NK-92 treated with Interleukin-12 subunit alpha and Interleukin-12 subunit beta, amount 100 ng/mL, for 24 hours (cell line): ENCODE results near the gene CCDC9B.

Experiments used
- DNase-seq: peaks from one replicate; lab custom pipeline; 2025; lab: John Stamatoyannopoulos, UW

The CCDC9B gene

GRCh38 chr15:40329804-40330203 lies 10.9 kb downstream of the CCDC9B start:
- no peak for DNase-seq

DNA sequence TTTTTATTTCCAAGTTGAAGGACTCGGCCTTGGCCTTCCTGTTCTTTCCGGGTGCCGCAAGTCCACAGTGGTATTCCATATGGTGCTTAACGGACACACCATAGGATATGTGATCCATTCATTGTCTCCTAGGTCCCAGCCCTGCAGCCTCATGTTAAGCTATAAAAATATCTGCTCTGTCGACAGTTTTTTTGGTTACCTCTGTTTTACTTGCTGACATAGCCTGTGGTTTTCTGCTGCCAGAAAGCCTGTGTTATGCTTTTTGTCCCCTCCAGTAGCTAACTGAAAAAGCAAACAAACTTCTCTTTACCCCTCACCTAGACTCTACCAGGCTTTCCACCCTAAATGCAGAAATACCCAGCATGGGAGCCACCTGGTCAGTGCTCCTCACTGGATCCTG lies 12.0 kb downstream of the CCDC9B start:
- DNase-seq, result no peak

- DNase-seq, result no peak
Observed at GRCh38 chr15:40328176-40328575, 12.6 kb downstream of the CCDC9B start.

DNA sequence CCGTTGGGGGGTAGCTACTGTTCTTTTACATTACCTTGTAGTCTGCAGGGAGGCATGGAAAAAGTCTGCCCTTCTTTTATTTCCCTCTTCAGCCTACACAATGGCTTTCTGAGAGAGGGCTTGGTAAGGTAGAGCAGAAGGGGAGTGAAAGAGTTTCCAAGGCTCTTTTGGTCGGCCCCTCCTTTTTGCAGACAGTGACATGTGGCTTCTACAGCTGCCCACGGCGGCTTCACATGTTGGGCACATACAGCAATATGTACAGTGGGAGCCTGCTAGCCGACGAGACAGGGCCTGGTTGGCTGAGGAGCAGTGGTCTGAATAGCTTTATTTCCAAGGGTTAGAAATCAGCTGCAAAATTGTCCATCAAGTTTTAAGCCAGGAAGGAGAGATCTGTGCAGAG lies 13.3 kb downstream of the CCDC9B start:
- no peak for DNase-seq

GRCh38 chr15:40325700-40326099 lies 15.0 kb downstream of the CCDC9B start:
- DNase-seq, result no peak

DNA sequence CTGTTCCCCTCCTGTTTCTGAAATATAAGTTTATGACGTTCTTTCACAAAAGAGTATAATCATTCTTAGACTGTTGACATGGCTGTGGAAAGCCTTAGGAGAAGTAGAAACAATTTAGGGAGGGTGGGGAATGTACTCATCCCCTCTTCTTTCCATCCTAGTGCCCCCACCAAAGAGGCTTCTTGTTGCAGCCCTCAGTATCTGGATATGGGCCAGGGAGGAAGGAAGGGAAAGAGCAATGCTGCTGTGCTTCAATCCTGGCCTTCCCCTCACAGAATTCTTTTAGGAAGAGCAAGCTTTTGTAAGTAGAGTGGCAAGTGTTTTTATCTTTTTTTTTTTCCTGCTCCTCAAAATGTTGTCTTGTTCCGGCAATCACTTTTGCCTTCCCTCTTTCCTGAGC lies 15.6 kb downstream of the CCDC9B start:
- DNase-seq, result no peak

- DNase-seq, result no peak
Observed at GRCh38 chr15:40323953-40324937, 16.5 kb downstream of the CCDC9B start.

DNA sequence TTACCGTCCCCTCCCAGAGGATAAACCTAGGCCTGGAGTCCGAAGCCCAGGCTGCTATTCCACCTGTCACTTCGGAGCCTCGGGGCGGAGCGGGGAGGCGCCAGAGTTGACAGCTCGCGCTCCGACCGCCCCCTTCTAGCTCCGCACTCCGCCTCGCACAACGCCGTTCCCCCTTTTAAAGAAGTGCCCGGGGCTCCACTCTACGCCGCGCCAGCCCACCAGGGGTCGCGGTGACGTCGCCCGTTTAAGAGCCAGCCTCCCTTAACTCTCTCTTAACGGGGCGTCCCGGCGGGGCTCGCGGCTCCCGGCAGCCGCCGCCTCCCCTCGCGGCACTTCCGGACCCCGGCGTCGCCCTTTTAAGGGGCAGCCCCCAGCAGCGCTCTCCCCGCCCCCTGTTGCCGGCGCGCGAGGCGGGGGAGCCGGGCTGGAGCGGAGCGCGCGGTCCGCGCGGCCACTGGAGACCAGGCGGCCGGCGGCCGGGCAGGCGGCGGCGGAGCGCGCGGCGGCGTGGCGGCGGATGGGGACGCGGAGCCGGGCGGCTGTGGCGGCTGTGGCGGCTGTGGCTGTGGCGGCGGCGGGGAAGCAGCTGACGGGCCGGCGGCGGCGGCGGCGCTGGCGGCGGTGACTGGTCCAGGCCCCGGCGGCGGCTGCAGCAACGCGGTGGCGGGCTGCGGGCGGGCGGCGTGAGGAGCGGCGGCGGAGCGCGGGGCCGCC lies 17.3 kb downstream of the CCDC9B start, which contains the start of gene INAFM2:
Gene INAFM2 (plus strand): TSS at position 454 of the 714 bp plus-strand sequence. CDS start 364 bp downstream, outside the sequence.
- peak; percentile 91 for DNase-seq

DNA sequence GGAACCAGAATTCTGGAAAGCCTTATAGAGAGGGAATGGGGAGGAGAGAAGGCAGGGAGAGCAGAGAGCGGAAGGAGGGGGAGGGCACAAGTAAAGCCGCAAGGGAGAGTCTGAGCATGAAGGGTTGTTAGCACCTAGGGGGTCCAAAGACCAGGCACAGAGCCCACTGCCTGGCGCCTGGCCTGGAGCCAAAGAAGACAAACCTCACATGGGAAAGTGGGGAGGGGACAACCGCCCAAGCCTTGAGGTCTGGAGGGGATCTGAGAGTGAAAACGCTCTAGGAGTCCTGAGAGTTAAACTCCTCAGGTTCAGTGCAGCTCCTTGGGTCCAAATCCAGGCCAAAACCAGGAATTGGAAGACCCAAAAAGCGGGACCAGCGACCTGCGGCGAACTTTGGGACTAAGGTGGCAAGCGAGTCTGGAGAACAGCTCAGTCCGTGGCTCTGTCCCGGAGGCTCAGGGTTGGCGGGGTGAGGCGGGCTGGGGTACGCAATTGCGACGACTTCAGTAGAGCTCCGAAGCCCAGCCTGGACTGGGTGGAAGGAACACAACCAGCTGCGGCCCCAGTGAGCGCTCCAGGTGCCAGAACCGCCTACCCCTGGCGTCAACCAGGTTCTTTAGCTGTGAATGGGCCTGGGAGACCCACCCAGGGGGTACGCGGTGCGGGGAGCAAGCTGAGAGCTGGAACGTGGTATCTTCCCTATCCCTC lies 18.1 kb downstream of the CCDC9B start:
- no peak for DNase-seq

GRCh38 chr15:40320931-40321371 lies 19.8 kb downstream of the CCDC9B start:
- DNase-seq, result peak; percentile 37

GRCh38 chr15:40320409-40320808 lies 20.3 kb downstream of the CCDC9B start:
- DNase-seq, result no peak

- no peak for DNase-seq
Observed at GRCh38 chr15:40317580-40317979, 23.2 kb downstream of the CCDC9B start.

GRCh38 chr15:40316931-40317330 lies 23.8 kb downstream of the CCDC9B start:
- DNase-seq, result no peak

GRCh38 chr15:40314723-40315276 lies 25.9 kb downstream of the CCDC9B start:
- no peak for DNase-seq

GRCh38 chr15:40313531-40314398 lies 27.0 kb downstream of the CCDC9B start:
- DNase-seq, result no peak

DNA sequence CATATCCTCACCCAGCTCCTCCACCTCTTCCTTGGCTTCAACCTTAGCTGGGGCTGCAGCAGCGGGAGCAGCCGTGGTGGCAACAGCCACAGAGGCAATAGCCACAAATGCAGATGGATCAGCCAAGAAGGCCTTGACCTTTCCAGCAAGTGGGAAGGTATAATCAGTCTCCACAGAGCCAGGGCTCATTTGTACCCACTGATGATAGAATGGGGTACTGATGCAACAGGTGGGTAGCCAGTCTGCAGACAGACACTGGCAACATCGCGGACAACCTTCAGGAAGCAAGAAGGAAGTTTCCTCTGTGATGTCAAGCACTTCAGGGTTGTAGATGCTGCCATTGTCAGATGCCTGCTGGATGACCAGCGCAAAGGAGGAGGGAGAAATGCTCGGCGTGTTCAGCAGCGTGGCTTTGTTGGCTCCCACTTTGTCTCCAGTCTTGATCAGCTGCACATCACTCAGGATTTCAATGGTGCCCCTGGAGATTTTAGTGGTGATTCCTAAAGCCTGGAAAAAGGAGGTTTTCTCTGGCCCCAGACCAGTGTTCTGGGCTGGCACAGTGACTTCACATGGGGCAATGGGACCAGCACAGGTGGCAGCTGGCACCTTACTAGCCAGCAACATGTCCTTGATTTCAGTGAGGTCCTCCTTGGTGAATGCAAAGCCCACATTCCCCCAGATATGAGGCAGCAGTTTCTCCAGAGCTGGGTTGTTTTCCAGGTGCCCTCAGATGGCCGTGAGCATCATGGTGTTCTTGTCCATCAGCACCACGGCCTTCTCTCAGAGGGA lies 28.2 kb downstream of the CCDC9B start:
- DNase-seq, result no peak

DNA sequence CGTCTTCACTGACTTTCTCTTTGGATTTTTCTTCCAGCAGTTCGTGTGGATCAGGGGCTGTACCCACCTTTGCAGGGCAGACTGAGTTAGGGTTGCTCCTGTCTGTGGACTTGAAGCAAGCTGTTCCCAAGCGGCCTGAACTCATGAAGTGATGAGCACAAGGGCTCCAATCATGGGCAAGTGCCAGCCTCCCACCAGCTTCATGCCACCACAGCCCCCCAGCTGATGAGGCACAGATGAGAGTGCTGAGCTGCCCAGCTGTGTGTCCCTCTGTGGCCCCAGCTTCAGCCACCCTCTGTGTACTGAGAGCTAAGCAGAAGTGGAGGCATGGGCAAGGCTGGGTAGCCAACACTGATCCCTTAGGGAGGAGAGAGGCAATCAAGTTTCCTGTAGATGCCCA lies 29.7 kb downstream of the CCDC9B start:
- no peak for DNase-seq

DNA sequence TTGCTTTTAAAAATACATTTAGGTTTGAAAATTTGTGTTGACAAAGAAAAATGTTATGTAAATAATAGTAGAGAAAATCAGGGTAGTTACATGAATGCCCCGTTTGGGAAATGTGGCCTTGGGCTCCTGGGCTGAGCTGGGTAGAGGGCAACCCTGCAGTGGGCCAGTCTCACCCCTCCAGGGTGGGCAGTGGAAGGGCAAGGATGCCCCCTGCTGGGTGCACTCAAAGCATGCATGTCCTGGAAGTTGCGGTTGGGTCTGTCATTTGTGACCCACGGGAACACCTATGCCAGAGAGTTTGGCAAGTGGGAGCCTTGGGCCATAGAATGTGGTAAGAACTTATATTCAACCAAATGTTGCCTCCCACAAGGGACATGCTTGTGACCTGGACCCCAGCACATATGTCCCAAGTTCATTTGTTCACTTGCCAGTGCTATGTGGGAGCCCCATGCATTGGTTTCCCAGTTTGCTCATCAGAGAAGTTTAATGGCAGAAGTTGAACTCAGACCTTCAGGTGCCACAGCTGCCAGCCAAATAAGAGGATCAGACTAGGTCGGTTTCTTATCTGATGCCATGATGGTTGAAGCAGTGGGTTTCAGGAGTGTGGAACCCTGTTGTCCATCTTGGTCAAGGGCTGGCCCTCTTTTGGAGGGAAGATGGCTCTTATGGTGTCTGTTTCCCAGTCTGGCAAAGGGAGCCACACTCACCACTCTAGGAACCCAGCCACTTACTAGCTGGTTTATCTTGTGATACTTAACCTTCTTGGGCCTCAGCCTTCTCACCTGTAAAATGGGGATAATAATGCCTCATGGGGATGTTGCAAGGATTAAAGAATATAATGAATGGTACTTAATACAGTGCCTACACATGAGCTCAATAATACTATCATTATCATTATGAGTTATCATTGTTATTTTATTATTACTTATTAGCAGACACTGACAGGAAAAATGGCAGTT lies 30.5 kb downstream of the CCDC9B start:
- peak; percentile 71 for DNase-seq

- DNase-seq, result no peak
Observed at GRCh38 chr15:40309344-40309862, 31.3 kb downstream of the CCDC9B start.
